ENCODE measurements around the gene FNDC3A.

The FNDC3A gene

GRCh38 chr13:49052813-49053212 is 77.1 kb downstream of the FNDC3A start:
- Histone ChIP-seq H3K27me3 (no peaks in the 10 kb centered on the region), H3K9me3 (no peaks in the 10 kb centered on the region), H3K4me3 (ENCODE audit: low read depth, low read length) (no peak overlapping the region), H3K4me1 (no peaks in the 10 kb centered on the region; the same call in 1 of the 2 replicates), H3K36me3 (peaks cover 6% of the 10 kb centered on the region)
- no peak for TF ChIP-seq CTCF (IDR thresholded peaks at IDR 0.05; ENCODE audit: low read depth, low read length)
- DNase-seq = no peak

- Histone ChIP-seq H3K4me3 (ENCODE audit: low read depth, low read length) (no peak overlapping the region), H3K27me3 (no peaks in the 10 kb centered on the region), H3K36me3 (peaks cover 6% of the 10 kb centered on the region), H3K4me1 (no peaks in the 10 kb centered on the region; the same call in 1 of the 2 replicates), H3K9me3 (no peaks in the 10 kb centered on the region)
- DNase-seq = no peak
- no peak for TF ChIP-seq CTCF (IDR thresholded peaks at IDR 0.05; ENCODE audit: low read depth, low read length)
Measured at GRCh38 chr13:49053215-49053614, 77.5 kb downstream of the FNDC3A start.

DNA sequence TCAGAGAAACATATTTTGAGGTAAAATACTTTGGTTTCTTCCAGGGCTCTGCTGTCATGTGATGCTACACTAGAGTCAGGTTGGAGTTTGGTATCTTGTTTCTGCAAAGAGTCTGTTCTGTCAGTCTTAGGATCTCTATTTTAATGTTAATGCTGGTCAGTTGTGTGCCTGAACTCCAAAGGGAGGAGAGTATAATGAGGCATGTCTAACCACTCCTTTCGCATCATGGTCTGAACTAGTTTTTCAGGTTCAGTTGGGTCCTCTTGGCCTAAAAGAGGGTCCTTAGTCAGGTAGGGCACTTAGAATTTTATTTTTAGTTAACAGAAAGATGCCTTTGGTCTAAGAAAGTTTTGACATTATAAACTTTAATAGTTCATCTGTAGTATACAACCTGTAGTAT is 78.2 kb downstream of the FNDC3A start:
- H3K36me3 ChIP-seq = peaks cover 6% of the 10 kb centered on the region
- no peak overlapping the region for H3K4me3 ChIP-seq (ENCODE audit: low read depth, low read length)
- H3K9me3 ChIP-seq = no peaks in the 10 kb centered on the region
- no peak for DNase-seq
- no peaks in the 10 kb centered on the region; the same call in 1 of the 2 replicates for H3K4me1 ChIP-seq
- no peak for TF ChIP-seq CTCF (IDR thresholded peaks at IDR 0.05; ENCODE audit: low read depth, low read length)
- no peaks in the 10 kb centered on the region for H3K27me3 ChIP-seq

GRCh38 chr13:49055021-49055420 is 79.3 kb downstream of the FNDC3A start:
- DNase-seq = no peak
- TF ChIP-seq CTCF (IDR thresholded peaks at IDR 0.05; ENCODE audit: low read depth, low read length) = no peak
- H3K36me3 ChIP-seq = peaks cover 6% of the 10 kb centered on the region
- H3K9me3 ChIP-seq = no peaks in the 10 kb centered on the region
- H3K27me3 ChIP-seq = no peaks in the 10 kb centered on the region
- H3K4me3 ChIP-seq (ENCODE audit: low read depth, low read length) = no peak overlapping the region
- H3K4me1 ChIP-seq = no peaks in the 10 kb centered on the region; the same call in 1 of the 2 replicates

DNA sequence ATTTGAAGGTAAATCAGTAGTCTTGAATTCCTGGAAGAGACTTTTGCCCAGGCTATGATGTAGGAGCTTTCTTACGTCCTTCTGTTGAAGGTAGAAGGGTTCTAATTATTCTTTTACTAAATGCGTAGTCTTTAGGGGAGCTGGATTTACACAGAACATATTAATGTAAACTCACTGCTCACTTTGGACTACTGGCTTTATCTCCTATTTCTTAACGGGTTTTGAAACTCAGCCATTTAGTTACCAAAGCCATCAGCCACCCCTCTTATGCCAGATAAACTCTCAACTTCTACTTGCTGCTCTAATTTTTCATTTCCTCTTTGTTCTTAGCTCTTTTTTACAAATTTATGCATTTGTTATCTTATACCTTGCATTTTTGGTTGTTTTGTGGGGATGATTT is 81.5 kb downstream of the FNDC3A start:
- Histone ChIP-seq H3K36me3 (peaks cover 6% of the 10 kb centered on the region), H3K4me1 (no peaks in the 10 kb centered on the region; the same call in none of the 2 replicates), H3K27me3 (no peaks in the 10 kb centered on the region), H3K4me3 (ENCODE audit: low read depth, low read length) (no peak overlapping the region), H3K9me3 (no peaks in the 10 kb centered on the region)
- no peak for DNase-seq
- no peak for TF ChIP-seq CTCF (IDR thresholded peaks at IDR 0.05; ENCODE audit: low read depth, low read length)

DNA sequence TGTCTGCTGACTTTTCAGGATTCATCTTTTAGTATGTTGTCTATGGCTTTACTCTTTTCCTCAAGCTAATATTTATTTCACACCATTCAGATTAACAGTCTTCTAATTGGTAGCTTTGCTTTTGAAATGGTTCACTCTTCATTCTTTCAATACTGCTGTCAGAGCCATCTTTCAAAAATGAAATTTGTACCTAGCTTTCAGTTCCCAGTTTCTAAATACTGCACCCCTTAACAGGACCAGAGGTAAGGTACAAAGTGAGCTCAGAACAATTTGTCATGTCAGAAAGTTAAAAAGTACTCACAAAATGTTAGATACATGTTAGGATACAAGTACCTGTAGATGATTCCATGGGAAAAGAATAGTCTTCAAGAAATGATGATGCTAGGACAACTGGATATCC is 83.0 kb downstream of the FNDC3A start:
- no peaks in the 10 kb centered on the region for H3K9me3 ChIP-seq
- no peak overlapping the region for H3K4me3 ChIP-seq (ENCODE audit: low read depth, low read length)
- no peak for DNase-seq
- H3K36me3 ChIP-seq = peaks cover 6% of the 10 kb centered on the region
- no peaks in the 10 kb centered on the region; the same call in none of the 2 replicates for H3K4me1 ChIP-seq
- H3K27me3 ChIP-seq = no peaks in the 10 kb centered on the region
- TF ChIP-seq CTCF (IDR thresholded peaks at IDR 0.05; ENCODE audit: low read depth, low read length) = no peak

Data from BE2C (cell line).